Anterior cingulate cortex (tissue), 58 donors: ENCODE results near the gene SCN8A.
A peak's percentile ranks its signal among the peaks of the same experiment; 100 is the strongest.

Experiments used
- DNase-seq, 58 donors: peaks; one replicate each; lab custom pipeline; 2025; lab: John Stamatoyannopoulos, UW

Gene SCN8A

DNA sequence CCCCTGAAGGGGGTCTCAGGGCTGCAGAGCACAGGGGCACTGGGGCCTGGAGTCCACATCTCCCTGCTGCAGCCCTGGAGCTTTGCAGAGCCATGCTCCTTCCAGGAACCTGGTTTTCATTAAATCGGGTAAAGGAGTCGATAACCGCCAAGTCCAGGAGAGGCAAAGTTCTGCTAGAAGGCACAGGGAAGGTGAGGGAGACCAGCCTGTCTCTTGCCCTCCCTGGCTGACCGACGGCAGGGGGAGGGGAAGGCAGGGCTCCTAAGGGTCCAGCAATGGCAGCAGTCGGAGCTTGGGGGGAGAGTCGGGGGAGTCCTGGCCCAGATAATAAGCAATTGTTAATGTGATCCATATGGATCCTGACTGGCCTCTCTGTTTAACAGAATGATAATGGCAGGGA, 254.4 kb downstream of the SCN8A start:
- DNase-seq, result no peak

DNA sequence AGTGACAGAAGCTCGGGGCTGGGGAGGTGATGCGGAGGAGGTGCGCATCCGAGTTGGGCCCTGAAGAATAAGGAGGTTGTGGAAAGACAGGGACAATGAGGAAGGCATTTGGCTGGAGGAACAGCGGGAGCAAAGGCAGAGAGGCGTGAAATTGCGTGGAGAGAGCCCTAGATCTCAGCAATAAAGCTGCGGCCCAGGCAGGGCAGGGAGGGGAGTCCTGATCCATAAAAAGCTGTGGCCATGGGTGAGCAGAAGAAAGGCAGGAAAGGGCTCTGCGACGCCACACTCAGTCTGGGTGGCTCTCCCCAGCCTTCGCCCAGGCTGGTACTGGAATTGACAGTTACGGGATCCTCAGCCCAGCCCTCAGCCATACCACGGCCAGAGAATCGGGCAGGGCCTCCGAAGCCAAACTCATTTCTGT, 255.2 kb downstream of the SCN8A start:
- no peak for DNase-seq

DNA sequence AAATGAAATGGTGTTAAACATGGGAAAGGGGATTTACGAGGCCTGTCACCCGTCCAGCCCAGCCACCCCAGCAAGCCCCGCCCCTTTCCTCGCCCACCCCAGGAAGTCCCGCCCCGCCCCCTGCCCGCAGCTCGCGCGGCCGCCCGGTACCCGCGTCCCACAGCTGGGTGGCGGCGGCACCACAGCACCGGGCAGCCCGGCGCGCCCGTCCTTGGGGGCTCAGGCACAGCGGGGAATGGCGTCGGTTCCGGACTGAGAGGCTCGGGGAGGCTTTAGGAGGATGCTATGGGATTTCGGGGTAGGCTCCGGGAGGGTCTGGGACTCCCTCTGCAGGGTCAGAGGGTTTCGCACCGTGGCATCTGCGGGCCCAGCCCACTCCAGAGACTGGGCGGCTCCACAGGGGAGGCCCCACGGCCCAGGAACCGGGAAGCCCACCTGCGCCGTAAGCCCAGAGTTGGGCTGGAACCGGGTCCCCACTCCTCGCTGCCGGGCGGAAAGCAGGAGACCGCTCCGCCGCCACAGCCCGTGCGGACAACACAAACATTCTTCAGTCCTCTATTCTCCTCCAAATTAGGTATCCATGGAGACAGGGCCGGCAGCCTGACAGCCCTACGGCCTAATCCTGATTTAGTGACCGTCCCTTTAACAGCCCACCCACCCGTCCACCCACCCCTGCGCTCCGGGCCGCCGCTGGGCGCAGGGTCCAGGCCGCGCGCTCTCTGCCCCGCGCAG, 256.0 kb downstream of the SCN8A start:
- peak in 16 of 58 donors; percentile 10 to 52 (median 26) for DNase-seq

DNA sequence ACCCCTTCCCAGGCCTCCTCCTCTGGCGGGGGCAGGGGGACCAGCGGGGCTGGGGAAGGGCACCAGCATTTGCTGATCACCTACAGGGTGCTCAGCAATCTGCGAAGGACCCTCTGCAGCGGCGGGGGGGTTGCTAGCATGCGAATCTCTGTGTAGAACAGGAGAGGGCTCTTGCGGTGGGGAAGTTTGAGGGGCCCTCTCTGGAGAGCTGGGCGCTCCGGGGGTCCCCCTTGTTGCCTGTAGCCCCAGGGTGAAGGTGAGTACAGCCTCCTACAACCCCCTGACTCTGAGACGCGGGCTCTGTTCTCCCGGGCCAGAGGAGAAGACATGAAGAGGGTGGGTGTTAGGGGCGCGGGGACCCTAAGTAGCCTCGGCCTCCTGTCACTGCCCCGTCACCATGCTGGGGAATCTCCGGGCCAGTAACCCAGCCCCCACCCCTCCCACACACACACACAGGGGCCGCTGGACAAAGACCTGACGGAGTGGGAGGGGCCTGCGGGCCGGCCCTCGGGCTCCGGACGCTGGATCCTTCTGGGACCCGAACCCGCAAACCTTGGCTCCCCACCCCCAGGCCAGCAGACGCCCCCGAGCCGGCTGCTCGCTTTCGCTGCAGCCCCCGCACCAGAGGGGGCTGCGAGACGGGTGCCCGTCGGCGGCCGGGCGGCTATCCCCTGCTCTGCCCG, 256.8 kb downstream of the SCN8A start:
- DNase-seq, result peak in 1 of 58 donors; percentile 31

DNA sequence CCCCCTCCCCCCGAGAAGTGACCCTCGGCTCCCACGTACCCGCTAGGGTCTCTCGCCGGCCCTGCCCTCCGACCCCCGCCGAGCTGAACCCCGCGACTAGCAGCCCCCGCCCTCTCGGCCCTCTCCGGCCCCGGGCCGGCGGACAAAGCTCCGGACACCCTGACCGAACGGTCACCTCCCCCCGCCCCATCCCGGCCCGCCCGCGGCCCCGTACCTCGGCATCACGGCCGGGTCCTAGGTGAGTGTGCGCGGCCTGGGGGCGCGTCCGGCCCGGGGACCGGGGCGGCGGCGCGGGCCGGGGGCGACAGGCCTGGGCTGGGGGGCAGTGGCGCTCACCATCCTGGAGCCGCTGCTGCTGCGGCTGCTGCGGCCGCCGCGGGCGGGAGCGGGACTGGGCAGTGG, 257.3 kb downstream of the SCN8A start, which contains the start of gene FIGNL2:
Gene FIGNL2 (minus strand): TSS at position 393 of the 402 bp plus-strand sequence. CDS start 26,305 bp downstream, outside the sequence.
- DNase-seq, result no peak

DNA sequence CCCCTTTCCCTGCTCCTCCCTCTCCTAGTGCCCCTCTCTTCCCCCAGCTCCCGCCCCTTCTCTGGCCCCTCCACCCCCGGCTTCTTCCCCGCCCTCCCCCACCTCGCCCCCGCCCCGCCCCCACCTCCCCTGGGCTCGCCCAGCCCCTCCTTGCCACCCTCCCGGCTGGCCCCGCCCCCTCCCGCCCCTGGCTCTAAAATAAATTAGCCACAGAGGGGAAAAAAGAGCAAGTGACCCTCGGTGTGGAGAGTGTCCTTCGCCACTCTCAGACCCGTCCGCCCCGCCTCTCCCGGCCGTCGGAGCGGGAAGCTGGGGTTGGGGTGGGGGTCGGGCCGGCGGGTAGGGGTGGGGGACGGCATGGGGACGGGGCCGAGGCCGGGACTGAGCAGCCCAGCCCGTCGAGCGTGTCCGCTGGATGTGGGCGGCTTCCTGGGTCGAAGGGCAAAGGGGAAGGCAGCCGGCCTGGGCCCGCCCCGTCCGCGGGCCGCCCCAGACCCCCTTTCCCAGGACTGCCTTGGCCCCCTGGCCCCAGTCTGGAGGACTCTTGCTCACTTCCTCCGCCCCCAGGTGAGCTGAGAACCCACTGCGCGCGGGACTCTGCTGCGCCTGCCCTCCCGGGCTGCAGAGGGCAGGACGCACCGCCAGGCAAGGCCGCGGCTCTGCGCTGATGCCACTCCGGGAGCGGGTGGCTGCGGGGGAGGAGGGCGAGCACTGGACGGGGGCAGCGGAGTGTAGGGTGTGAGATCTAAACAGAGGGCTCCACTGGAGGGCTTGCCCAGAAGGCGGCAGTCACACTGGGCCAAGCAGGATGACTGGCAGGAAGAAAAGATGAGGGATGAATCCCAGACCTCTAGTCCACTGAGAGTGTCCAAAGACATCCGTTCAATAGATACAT, 258.1 kb downstream of the SCN8A start:
- peak in 1 of 58 donors; percentile 68 for DNase-seq

DNA sequence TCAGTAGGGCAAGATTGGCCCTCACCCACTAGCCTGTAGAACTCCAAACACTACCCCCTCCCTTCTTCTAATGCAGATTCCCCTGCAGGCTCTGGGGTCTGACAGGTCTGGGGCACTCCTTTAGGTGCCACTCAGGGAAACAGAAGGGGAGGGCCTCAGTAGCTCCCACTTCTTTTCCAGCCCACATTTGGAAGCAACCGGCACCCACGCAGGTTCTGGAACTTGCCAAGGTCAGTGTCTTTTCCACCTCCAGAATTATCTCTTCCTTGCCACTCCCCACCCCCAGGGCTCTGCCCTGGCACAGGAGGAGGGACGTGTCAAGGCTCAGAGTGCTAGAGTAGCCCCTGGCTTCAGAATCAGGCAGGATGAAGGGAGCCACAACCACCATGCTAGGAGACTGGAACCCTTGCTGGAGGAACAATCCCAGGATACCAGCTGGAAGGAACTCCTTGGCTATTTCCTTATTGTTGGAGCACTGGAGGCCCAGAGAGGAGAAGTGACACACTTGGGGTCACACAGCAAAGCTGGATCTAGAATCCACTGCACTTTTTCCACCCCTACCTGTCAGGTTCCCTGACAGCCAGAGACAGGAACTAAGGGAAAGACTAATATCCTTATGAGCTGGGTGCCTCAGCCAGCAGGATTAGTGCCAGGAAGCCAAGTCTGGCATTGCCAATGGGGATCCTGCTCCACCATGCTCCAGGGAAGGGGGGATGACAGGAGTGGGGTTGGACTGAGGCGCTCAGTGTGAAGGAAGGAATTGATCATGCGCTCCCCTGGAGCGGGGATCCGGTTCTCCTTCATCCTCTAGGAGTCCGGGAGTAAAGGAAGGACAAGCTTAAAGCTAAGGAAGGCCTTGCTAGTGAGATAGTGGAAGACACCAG, 259.3 kb downstream of the SCN8A start:
- DNase-seq, result no peak

DNA sequence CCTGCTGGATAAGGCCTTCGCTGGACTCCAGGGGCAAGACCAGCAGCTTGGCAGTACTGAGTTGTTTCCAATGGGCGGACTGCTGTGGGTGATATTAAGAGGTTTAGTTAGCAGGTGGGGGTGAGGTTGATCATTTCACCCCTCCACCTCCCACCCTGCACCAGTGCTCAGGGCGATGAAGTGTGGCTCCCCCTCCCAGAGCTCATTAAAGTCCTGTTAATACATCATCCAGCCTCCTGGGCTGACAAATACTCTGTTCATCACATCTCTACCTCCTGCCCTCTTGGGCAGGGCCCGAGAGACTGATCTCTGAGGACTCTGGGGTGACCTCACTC, 259.9 kb downstream of the SCN8A start:
- DNase-seq, result no peak

DNA sequence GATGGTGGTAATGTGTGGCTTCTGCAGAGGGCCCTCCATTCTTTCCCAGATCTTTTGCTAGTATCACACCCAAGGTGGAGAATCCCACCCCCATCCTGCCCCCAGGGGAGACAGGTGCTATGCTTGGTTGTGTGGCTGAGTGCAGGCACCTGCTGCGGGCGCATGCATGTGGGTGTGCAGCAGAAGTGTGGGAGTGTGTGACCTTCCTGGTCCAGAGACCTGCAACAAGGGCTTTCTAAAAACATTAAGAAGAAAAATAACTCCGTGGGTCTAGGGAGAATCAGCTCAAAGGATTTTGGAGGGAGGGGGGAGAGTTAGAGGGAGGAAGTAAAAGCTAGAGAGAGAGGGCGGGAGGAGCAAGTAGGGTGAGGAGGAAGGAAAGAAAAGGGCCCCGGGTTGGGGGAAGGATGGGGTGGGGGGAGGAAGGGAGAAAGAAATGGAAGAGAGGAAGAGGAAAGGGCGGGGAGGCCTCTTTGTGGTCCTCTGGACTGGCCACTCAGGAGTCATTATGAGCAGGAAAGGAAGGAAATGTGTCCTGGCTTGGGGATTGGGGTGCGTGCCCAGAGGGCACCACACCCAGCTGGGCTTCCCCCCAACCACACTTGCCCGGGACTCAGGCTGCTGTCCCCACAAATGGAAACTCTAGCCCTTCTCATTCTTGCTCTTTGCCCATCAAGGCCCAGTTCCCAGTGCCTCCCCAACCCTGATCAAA, 260.5 kb downstream of the SCN8A start:
- DNase-seq, result no peak

DNA sequence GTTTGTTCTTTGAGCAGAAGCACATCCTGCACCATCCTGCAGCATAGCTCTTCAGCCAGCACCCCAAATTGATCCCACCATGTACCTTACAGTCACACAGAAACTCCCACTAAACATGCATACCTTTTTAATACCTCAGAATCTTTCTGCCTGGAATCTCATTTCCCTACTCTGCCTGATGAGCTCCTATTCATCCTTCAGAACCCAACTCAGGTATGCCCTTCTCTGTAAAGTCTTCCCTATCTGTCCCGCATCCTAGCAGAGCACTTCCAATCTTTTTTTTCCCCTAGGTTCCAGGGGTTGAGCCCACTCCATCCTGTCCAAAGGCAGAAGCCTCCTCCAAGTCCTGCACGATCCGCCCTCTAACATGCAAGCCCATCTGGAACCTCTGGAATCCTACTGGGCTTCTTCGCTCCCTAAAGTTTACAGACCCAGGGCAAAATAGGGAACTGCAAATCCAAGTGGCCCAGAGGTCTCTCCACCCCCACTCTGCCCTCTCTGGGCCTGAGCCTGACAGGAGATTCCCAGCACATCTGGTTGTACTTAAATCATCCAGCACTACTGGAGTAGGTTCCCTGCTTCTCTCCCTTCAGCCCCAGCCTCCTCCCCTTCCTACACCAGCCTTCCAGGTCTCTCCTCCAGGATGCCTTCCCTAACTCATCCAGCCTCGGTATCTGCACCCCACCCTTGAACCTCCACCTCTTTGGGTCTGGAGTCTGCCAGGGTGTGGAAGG, 261.5 kb downstream of the SCN8A start:
- no peak for DNase-seq

DNA sequence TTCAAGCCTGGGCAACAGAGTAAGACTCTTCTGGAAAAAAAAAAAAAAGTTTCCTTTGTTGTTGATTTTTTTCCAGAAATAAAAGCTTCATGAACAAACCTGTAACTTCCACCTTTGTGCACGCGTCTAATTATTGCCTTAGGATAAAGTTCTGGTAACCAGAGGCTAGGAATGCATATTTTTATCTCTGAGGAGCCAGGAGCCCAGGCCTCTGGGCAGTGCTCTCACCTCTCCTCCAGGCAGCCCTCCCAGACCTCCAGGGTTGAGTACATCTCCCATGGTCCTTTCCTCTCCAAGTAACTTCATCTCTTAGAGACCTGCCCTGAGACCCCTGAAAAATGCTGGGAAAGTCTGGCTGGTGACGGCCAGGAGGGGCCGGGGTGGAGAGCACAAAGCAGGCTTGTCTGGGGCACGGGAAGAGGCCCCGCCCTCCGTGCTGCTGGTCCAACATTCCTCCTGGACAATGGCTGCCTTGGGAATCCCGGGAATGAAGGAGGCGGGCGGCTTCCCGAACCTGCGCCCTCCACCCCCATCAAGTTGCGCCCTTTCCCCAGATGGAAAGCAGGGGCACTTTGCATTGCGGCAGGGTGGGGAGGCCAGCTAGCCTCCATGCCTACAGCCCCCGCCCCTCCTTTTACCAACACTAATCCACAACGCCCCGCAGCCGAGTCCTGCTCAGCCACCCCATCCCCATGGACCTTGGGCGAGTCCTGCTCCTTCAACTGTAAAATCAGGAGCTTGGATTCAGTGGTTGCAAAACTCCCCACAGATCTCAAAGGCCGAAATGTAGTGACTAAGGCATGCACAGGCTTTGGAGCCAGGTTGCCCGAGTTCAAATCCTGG, 264.8 kb downstream of the SCN8A start:
- DNase-seq, result no peak

DNA sequence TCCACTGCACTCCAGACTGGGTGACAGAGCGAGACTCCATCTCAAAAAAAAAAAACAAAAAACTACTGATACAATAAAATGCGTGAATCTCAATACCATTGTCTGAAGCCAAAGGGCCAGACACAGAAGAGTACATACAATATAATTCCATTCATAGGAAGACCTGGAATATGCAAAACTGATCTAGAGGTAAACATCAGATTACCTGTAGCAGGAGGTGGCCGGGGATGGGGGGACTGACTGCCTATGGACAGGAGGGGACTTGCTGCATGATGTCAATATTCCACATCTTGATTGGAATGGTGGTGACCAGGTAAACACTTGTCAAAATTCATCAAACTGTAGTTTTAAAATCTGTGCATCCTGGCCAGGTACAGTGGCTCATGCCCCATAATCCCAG, 270.0 kb downstream of the SCN8A start:
- no peak for DNase-seq
